ENCODE data around the gene CNTNAP2.

Gene CNTNAP2

GRCh38 chr7:147635288-147635687 lies 1518.7 kb downstream of the CNTNAP2 start:
- DNase-seq (ENCODE audit: low read depth) = no peak
- no peak overlapping the region for H3K4me3 ChIP-seq (ENCODE audit: control insufficient read depth, low read depth, low read length)
- TF ChIP-seq, protein P1, sequence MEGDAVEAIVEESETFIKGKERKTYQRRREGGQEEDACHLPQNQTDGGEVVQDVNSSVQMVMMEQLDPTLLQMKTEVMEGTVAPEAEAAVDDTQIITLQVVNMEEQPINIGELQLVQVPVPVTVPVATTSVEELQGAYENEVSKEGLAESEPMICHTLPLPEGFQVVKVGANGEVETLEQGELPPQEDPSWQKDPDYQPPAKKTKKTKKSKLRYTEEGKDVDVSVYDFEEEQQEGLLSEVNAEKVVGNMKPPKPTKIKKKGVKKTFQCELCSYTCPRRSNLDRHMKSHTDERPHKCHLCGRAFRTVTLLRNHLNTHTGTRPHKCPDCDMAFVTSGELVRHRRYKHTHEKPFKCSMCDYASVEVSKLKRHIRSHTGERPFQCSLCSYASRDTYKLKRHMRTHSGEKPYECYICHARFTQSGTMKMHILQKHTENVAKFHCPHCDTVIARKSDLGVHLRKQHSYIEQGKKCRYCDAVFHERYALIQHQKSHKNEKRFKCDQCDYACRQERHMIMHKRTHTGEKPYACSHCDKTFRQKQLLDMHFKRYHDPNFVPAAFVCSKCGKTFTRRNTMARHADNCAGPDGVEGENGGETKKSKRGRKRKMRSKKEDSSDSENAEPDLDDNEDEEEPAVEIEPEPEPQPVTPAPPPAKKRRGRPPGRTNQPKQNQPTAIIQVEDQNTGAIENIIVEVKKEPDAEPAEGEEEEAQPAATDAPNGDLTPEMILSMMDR (conservative IDR thresholded peaks at IDR 0.05; ENCODE audit: control insufficient read depth, insufficient read depth, low read depth, low read length) = no peak

- TF ChIP-seq, protein P1 (conservative IDR thresholded peaks at IDR 0.05; ENCODE audit: control insufficient read depth, insufficient read depth, low read depth, low read length) = no peak
- no peak for DNase-seq (ENCODE audit: low read depth)
- H3K4me3 ChIP-seq (ENCODE audit: control insufficient read depth, low read depth, low read length) = no peak overlapping the region
These were observed 1520.0 kb downstream of the CNTNAP2 start for GRCh38 chr7:147636553-147636952.

DNA sequence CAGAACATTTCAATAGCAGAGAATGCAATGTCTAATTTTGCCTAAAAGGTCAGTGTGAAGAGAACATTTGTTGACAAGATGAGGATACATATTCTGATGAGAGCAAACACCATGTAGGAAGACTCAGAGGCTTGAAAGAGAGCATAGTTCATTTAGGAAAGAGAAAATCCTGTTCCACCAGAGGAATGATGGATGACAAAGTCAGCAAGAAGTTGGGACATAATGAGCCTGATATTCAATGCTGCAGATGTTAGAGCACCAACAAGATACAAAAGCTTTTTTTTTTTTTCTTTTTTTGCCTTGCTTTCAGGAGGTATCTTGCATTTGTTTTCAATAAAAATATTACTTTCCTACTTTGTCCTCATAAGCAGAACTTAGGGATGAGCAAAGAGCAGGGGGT lies 1522.0 kb downstream of the CNTNAP2 start:
- TF ChIP-seq, protein P1 (conservative IDR thresholded peaks at IDR 0.05; ENCODE audit: control insufficient read depth, insufficient read depth, low read depth, low read length) = no peak

GRCh38 chr7:147639037-147639436 lies 1522.4 kb downstream of the CNTNAP2 start:
- TF ChIP-seq, protein P1 (conservative IDR thresholded peaks at IDR 0.05; ENCODE audit: control insufficient read depth, insufficient read depth, low read depth, low read length) = no peak
- H3K4me3 ChIP-seq (ENCODE audit: control insufficient read depth, low read depth, low read length) = no peak overlapping the region
- no peak for DNase-seq (ENCODE audit: low read depth)

More for the DNA sequence above, 1522.0 kb downstream of the CNTNAP2 start:
- no peak for DNase-seq (ENCODE audit: low read depth)
- H3K4me3 ChIP-seq (ENCODE audit: control insufficient read depth, low read depth, low read length) = no peak overlapping the region

- TF ChIP-seq, protein P1 (conservative IDR thresholded peaks at IDR 0.05; ENCODE audit: control insufficient read depth, insufficient read depth, low read depth, low read length) = no peak
- H3K4me3 ChIP-seq (ENCODE audit: control insufficient read depth, low read depth, low read length) = no peak overlapping the region
- no peak for DNase-seq (ENCODE audit: low read depth)
These were observed 1523.2 kb downstream of the CNTNAP2 start for GRCh38 chr7:147639751-147640150.

- TF ChIP-seq, protein P1 (conservative IDR thresholded peaks at IDR 0.05; ENCODE audit: control insufficient read depth, insufficient read depth, low read depth, low read length) = no peak
- DNase-seq (ENCODE audit: low read depth) = no peak
These were observed 1524.2 kb downstream of the CNTNAP2 start for GRCh38 chr7:147640821-147641220.

DNA sequence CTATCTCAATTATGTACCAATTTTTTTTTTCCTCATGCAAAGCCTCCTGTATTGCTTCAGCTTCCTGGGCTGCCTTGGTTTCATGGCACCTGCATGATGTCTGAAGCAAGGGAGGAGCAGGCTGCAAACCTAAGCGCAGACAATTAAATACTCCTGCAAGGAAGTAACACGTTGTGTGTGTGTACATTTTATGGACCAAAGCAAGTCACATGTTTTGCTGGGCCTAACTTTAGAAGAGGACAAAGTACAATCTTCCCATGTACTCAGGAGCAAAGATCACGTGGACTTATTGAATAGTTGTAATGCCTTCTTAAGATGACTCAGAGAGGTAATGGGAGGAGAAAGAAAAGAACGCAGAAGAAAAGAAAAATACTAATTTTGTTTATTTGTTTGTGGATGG lies 1530.0 kb downstream of the CNTNAP2 start:
- TF ChIP-seq, protein P1 (conservative IDR thresholded peaks at IDR 0.05; ENCODE audit: control insufficient read depth, insufficient read depth, low read depth, low read length) = no peak
- DNase-seq (ENCODE audit: low read depth) = no peak
- no peak overlapping the region for H3K4me3 ChIP-seq (ENCODE audit: control insufficient read depth, low read depth, low read length)

More at GRCh38 chr7:147640821-147641220, 1524.2 kb downstream of the CNTNAP2 start:
- no peak overlapping the region for H3K4me3 ChIP-seq (ENCODE audit: control insufficient read depth, low read depth, low read length)

Data from fibroblast of mammary gland (primary cell).